ENCODE results near the gene PAXX. TPM values are rescaled to one million over a fixed set of nuclear protein-coding genes. Genes with fewer than 3 reads are reported as not detected.

Gene PAXX
- total RNA-seq, 1 donor from 2014 or later: 15.3 TPM

GRCh38 chr9:136982232-136983051, 9.8 kb upstream of the PAXX start, which contains the start of gene LCNL1:
LCNL1 (plus strand) TSS chr9:136982993; CDS start chr9:136983587, 594 bp downstream.
- Histone ChIP-seq H3K79me2 (ENCODE audit: insufficient read depth, low read length) (no peaks in the 10 kb centered on the region), H3K4me2 (ENCODE audit: low read length) (no peak within 1 kb of the TSS), H3K27me3 (ENCODE audit: insufficient read depth, low read length) (peaks cover 21% of the 10 kb centered on the region), H4K20me1 (ENCODE audit: insufficient read depth, low read length) (no peaks in the 10 kb centered on the region), H3K4me1 (ENCODE audit: insufficient read depth, low read length) (peaks cover 4% of the 10 kb centered on the region), H3K9ac (ENCODE audit: low read length) (no peak within 1 kb of the TSS), H3K9me3 (ENCODE audit: insufficient read depth, low read depth, low read length) (no peaks in the 10 kb centered on the region), H3K36me3 (ENCODE audit: insufficient read depth, low read length) (no peaks in the 10 kb centered on the region), H3K27ac (ENCODE audit: low read depth, low read length) (no peak within 1 kb of the TSS), H3K4me3 (ENCODE audit: insufficient read depth, low read depth, low read length) (no peak within 1 kb of the TSS), H2AFZ (ENCODE audit: low read depth, low read length) (no peak within 1 kb of the TSS)
- Mint-ChIP-seq H3K9me3 (ENCODE audit: unreplicated experiment) (no peaks in the 10 kb centered on the region), H3K36me3 (ENCODE audit: low read depth, unreplicated experiment) (peaks cover 3% of the 10 kb centered on the region), H3K4me3 (ENCODE audit: unreplicated experiment) (no peak within 1 kb of the TSS), H3K27ac (ENCODE audit: unreplicated experiment) (no peak within 1 kb of the TSS), H3K27me3 (ENCODE audit: low read depth, unreplicated experiment) (peaks cover 23% of the 10 kb centered on the region), H3K4me1 (ENCODE audit: low read depth, unreplicated experiment) (no peaks in the 10 kb centered on the region)
- no peak for FAIRE-seq
- TF ChIP-seq CTCF (IDR thresholded peaks at IDR 0.05; ENCODE audit: insufficient read depth, low read depth, low read length) (no peak), EZH2 (IDR thresholded peaks at IDR 0.05; ENCODE audit: insufficient read depth, low read length) (no peak)
- no peak for DNase-seq (ENCODE audit: low read depth)

GRCh38 chr9:136983167-136983566, 9.1 kb upstream of the PAXX start:
- H2AFZ ChIP-seq (ENCODE audit: low read depth, low read length): no peak overlapping the region
- H3K27ac Mint-ChIP-seq (ENCODE audit: unreplicated experiment): no peak overlapping the region
- no peak for FAIRE-seq
- no peaks in the 10 kb centered on the region for H3K9me3 Mint-ChIP-seq (ENCODE audit: unreplicated experiment)
- no peak overlapping the region for H3K27ac ChIP-seq (ENCODE audit: low read depth, low read length)
- no peak overlapping the region for H3K4me3 ChIP-seq (ENCODE audit: insufficient read depth, low read depth, low read length)
- H4K20me1 ChIP-seq (ENCODE audit: insufficient read depth, low read length): no peaks in the 10 kb centered on the region
- no peak for DNase-seq (ENCODE audit: low read depth)
- peaks cover 5% of the 10 kb centered on the region for H3K36me3 Mint-ChIP-seq (ENCODE audit: low read depth, unreplicated experiment)
- H3K9me3 ChIP-seq (ENCODE audit: insufficient read depth, low read depth, low read length): no peaks in the 10 kb centered on the region
- peaks cover 30% of the 10 kb centered on the region for H3K27me3 Mint-ChIP-seq (ENCODE audit: low read depth, unreplicated experiment)
- no peaks in the 10 kb centered on the region for H3K79me2 ChIP-seq (ENCODE audit: insufficient read depth, low read length)
- no peak overlapping the region for H3K4me2 ChIP-seq (ENCODE audit: low read length)
- peaks cover 21% of the 10 kb centered on the region for H3K27me3 ChIP-seq (ENCODE audit: insufficient read depth, low read length)
- no peaks in the 10 kb centered on the region for H3K36me3 ChIP-seq (ENCODE audit: insufficient read depth, low read length)
- no peaks in the 10 kb centered on the region for H3K4me1 Mint-ChIP-seq (ENCODE audit: low read depth, unreplicated experiment)
- H3K9ac ChIP-seq (ENCODE audit: low read length): no peak overlapping the region
- no peak overlapping the region for H3K4me3 Mint-ChIP-seq (ENCODE audit: unreplicated experiment)
- TF ChIP-seq EZH2 (IDR thresholded peaks at IDR 0.05; ENCODE audit: insufficient read depth, low read length): no peak
- no peak for TF ChIP-seq CTCF (IDR thresholded peaks at IDR 0.05; ENCODE audit: insufficient read depth, low read depth, low read length)
- no peaks in the 10 kb centered on the region for H3K4me1 ChIP-seq (ENCODE audit: insufficient read depth, low read length)

Data from astrocyte (in vitro differentiated cells and primary cell).